ENCODE data around the gene GNB3. TPM values are rescaled to one million over a fixed set of nuclear protein-coding genes. Genes with fewer than 3 reads are reported as not detected.
A peak's percentile ranks its signal among the peaks of the same experiment; 100 is the strongest.

The GNB3 gene
- total and polyA plus RNA-seq, 4 donors = 1.2 to 3.3 (median 1.7) TPM

DNA sequence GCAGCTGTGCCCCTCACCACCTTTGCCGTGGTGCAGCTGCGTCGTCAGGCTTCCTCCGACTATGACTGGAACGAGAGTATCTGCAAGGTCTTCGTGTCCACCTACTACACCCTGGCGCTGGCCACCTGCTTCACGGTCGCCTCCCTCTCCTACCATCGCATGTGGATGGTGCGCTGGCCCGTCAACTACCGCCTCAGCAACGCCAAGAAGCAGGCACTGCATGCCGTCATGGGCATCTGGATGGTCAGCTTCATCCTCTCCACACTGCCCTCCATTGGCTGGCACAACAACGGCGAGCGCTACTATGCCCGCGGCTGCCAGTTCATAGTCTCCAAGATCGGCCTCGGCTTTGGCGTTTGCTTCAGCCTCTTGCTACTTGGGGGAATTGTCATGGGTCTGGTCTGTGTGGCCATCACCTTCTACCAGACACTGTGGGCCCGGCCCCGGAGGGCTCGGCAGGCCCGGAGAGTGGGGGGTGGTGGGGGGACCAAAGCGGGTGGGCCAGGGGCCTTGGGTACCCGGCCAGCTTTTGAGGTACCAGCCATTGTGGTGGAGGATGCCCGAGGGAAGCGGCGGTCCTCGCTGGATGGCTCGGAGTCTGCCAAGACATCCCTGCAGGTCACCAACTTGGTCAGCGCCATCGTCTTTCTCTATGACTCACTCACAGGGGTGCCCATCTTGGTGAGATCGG lies 16.5 kb upstream of the GNB3 start:
- no peak for DNase-seq
- WGBS, 2 donors = 90 to 92% methylated on average over 36 to 37 of the region's 37 CpGs
- H3K4me1 ChIP-seq (ENCODE audit: control insufficient read depth in 5 of 5, insufficient read depth in 5 of 5, low read length in 5 of 5) = peaks cover 0 to 35% (median 9%) of the 10 kb centered on the region in 5 donors
- ATAC-seq (ENCODE audit: insufficient read depth, low FRiP score) = no peak
- no peak overlapping the region for H3K4me3 ChIP-seq
- H3K27me3 ChIP-seq (ENCODE audit: control insufficient read depth in 3 of 3, insufficient read depth in 3 of 3, low read length in 2 of 3) = peaks cover 0 to 12% (median 3%) of the 10 kb centered on the region in 3 donors
- TF ChIP-seq, protein P1, sequence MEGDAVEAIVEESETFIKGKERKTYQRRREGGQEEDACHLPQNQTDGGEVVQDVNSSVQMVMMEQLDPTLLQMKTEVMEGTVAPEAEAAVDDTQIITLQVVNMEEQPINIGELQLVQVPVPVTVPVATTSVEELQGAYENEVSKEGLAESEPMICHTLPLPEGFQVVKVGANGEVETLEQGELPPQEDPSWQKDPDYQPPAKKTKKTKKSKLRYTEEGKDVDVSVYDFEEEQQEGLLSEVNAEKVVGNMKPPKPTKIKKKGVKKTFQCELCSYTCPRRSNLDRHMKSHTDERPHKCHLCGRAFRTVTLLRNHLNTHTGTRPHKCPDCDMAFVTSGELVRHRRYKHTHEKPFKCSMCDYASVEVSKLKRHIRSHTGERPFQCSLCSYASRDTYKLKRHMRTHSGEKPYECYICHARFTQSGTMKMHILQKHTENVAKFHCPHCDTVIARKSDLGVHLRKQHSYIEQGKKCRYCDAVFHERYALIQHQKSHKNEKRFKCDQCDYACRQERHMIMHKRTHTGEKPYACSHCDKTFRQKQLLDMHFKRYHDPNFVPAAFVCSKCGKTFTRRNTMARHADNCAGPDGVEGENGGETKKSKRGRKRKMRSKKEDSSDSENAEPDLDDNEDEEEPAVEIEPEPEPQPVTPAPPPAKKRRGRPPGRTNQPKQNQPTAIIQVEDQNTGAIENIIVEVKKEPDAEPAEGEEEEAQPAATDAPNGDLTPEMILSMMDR (IDR thresholded peaks at IDR 0.05; ENCODE audit: control extremely low read depth, extremely low read depth) = no peak
- no peak overlapping the region for H3K9ac ChIP-seq (ENCODE audit: insufficient read depth in 1 of 2, low read length in 2 of 2)
- H3K9me3 ChIP-seq (ENCODE audit: control insufficient read depth in 4 of 4, insufficient read depth in 3 of 4, low read length in 3 of 4) = no peaks in the 10 kb centered on the region
- no peak overlapping the region for H3K27ac ChIP-seq (ENCODE audit: low read depth in 1 of 2, low read length in 1 of 2)
- peaks cover 0 to 9% (median 0%) of the 10 kb centered on the region in 4 donors for H3K36me3 ChIP-seq (ENCODE audit: control insufficient read depth in 4 of 4, insufficient read depth in 4 of 4, low read length in 4 of 4)

DNA sequence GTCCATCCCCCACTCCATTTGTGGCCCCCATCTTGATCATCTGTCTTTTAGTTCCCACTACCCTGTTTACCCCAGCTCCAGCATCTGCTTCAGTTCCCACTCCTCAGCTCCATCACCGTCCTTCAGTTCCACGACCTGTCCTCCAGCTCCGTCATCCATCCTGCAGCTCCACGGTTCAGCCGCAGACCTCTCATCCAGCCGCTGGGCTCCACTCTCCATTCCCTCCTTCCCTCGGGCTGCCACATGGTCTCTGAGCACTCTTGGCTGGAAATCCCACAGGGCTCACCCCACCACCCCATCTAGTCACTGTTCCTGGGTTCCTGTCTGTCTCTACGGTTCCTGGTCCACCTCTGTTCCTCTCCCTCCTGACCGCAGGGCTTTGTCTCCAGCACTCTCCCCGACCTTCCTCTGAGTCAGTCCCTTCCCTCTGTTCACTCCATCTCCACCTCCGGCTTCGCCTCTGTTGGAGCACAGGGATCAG lies 15.8 kb upstream of the GNB3 start:
- ATAC-seq (ENCODE audit: insufficient read depth, low FRiP score) = no peak
- H3K9ac ChIP-seq (ENCODE audit: insufficient read depth in 1 of 2, low read length in 2 of 2) = no peak overlapping the region
- no peak overlapping the region for H3K4me3 ChIP-seq
- peaks cover 0 to 2% (median 0%) of the 10 kb centered on the region in 4 donors for H3K36me3 ChIP-seq (ENCODE audit: control insufficient read depth in 4 of 4, insufficient read depth in 4 of 4, low read length in 4 of 4)
- peaks cover 0 to 12% (median 3%) of the 10 kb centered on the region in 3 donors for H3K27me3 ChIP-seq (ENCODE audit: control insufficient read depth in 3 of 3, insufficient read depth in 3 of 3, low read length in 2 of 3)
- TF ChIP-seq, protein P1 (IDR thresholded peaks at IDR 0.05; ENCODE audit: control extremely low read depth, extremely low read depth) = no peak
- no peak overlapping the region for H3K27ac ChIP-seq (ENCODE audit: low read depth in 1 of 2, low read length in 1 of 2)
- whole genome bisulfite sequencing, 2 donors = 55 to 74% methylated on average over 12 of the region's 12 CpGs
- no peaks in the 10 kb centered on the region for H3K9me3 ChIP-seq (ENCODE audit: control insufficient read depth in 4 of 4, insufficient read depth in 3 of 4, low read length in 3 of 4)
- peaks cover 0 to 42% (median 9%) of the 10 kb centered on the region in 5 donors for H3K4me1 ChIP-seq (ENCODE audit: control insufficient read depth in 5 of 5, insufficient read depth in 5 of 5, low read length in 5 of 5)
- DNase-seq = no peak

DNA sequence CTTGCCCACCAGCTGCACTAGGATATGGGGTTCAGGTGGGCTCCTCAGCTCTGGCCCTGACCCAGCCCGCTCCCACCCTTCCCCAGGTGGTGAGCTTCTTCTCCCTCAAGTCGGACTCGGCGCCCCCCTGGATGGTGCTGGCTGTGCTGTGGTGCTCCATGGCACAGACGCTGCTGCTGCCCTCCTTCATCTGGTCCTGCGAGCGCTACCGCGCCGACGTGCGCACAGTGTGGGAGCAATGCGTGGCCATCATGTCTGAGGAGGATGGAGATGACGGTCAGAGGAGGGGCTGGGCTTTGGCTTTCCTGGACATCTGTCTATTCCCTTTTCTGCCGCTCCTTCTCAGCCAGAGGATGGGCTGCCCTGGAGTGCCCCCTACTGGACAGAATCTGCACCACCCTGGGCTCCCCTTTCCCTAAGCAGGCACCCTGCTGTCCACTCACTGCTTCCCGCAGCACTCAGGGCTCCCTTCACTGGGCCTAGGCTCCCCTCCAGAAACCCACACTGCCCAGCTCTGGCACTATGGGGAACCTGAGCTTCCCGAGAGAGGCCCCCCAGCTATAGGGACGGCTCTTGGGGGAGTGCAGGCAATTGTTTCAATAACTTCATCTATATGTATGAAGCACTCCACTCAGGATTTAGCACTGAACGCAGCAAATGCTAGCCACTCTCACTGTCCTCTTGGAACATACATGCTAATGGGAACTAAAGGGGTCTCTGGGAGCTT lies 15.2 kb upstream of the GNB3 start:
- 17% methylated on average over 19 of the region's 19 CpGs for WGBS, 2 donors
- H3K27ac ChIP-seq (ENCODE audit: low read depth in 1 of 2, low read length in 1 of 2) = no peak overlapping the region
- H3K4me1 ChIP-seq (ENCODE audit: control insufficient read depth in 5 of 5, insufficient read depth in 5 of 5, low read length in 5 of 5) = peaks cover 0 to 44% (median 9%) of the 10 kb centered on the region in 5 donors
- TF ChIP-seq, protein P1 (IDR thresholded peaks at IDR 0.05; ENCODE audit: control extremely low read depth, extremely low read depth) = peak; percentile 92
- no peak overlapping the region for H3K4me3 ChIP-seq
- peak; percentile 90 to 91 (median 91) for DNase-seq
- no peak overlapping the region for H3K9ac ChIP-seq (ENCODE audit: insufficient read depth in 1 of 2, low read length in 2 of 2)
- H3K9me3 ChIP-seq (ENCODE audit: control insufficient read depth in 4 of 4, insufficient read depth in 3 of 4, low read length in 3 of 4) = no peaks in the 10 kb centered on the region
- ATAC-seq (ENCODE audit: insufficient read depth, low FRiP score) = peak; percentile 79
- peaks cover 0 to 12% (median 3%) of the 10 kb centered on the region in 3 donors for H3K27me3 ChIP-seq (ENCODE audit: control insufficient read depth in 3 of 3, insufficient read depth in 3 of 3, low read length in 2 of 3)
- H3K36me3 ChIP-seq (ENCODE audit: control insufficient read depth in 4 of 4, insufficient read depth in 4 of 4, low read length in 4 of 4) = no peaks in the 10 kb centered on the region

All from lung (tissue), 12 donors.